WTC11 (cell line): ENCODE results near the gene NKAIN2.

Experiments
- ATF3 ChIP-seq: sonication (generic); formaldehyde crosslinking; conservative IDR thresholded peaks from 2 replicates; pipeline ENCODE4 v1.8.1; 2022; ENCODE audit warnings: mild to moderate bottlenecking, missing genetic modification reagents
- CTCF ChIP-seq: fragments of 200-600 bp; IDR thresholded peaks from 2 replicates; pipeline ENCODE4 v1.8.0; 2022; ENCODE audit warnings: antibody characterized with exemption
- MAX ChIP-seq: sonication (generic); formaldehyde crosslinking; IDR thresholded peaks from 2 replicates; pipeline ENCODE4 v1.8.0; 2022; ENCODE audit warnings: mild to moderate bottlenecking, missing genetic modification reagents
- TEAD4 ChIP-seq: sonication (generic); formaldehyde crosslinking; IDR thresholded peaks from 2 replicates; pipeline ENCODE4 v1.8.0; 2022; ENCODE audit warnings: mild to moderate bottlenecking, missing genetic modification reagents

GRCh38 chr6:124858564-124858963 lies 1054.9 kb downstream of the NKAIN2 start:
- TF ChIP-seq TEAD4 (CRISPR knock-in tag): no peak
- TF ChIP-seq MAX (CRISPR knock-in tag): no peak
- TF ChIP-seq CTCF: no peak
- TF ChIP-seq ATF3 (CRISPR knock-in tag): no peak
